Measurements from ENCODE around the gene TRIM71. TPM values are rescaled to one million over a fixed set of nuclear protein-coding genes. Genes with fewer than 3 reads are reported as not detected.

TRIM71 gene
- total RNA-seq, 1 experiment from 2014 or later: 376 TPM

GRCh38 chr3:32842531-32842931 lies 24.7 kb downstream of the TRIM71 start:
- Histone ChIP-seq H2BK120ac (ENCODE audit: low read depth, low read length, poor library complexity, severe bottlenecking) (no peak overlapping the region), H3K4ac (ENCODE audit: low read depth, low read length) (no peak overlapping the region), H4K5ac (ENCODE audit: insufficient read length, low read depth, low read length) (no peak overlapping the region), H3K79me2 (ENCODE audit: insufficient read depth, low read length) (peaks cover 83% of the 10 kb centered on the region), H3K14ac (ENCODE audit: insufficient read depth, low read length) (no peak overlapping the region), H4K20me1 (ENCODE audit: control insufficient read depth, insufficient read depth, insufficient read length) (no peaks in the 10 kb centered on the region), H3T11ph (ENCODE audit: low read length) (no peak overlapping the region), H3K27ac (ENCODE audit: insufficient read length, low read depth, low read length) (peak overlapping the region; percentile 78), H3K23ac (ENCODE audit: insufficient read length, low read depth, low read length) (no peak overlapping the region), H4K91ac (ENCODE audit: insufficient read length, low read depth, low read length) (no peak overlapping the region), H3K4me1 (ENCODE audit: insufficient read depth, low read length) (peaks cover 46% of the 10 kb centered on the region), H3K4me2 (ENCODE audit: insufficient read depth, insufficient read length, low read length) (peak overlapping the region; percentile 74), H2BK20ac (ENCODE audit: low read depth, low read length, poor library complexity, severe bottlenecking) (no peak overlapping the region), H2BK12ac (ENCODE audit: insufficient read length, low read depth, low read length) (no peak overlapping the region), H2AFZ (ENCODE audit: low read length) (no peak overlapping the region), H4K8ac (replicated peaks; ENCODE audit: insufficient read length, low read depth, low read length) (no peak overlapping the region), H3K79me1 (ENCODE audit: insufficient read depth, low read depth, low read length, poor library complexity, severe bottlenecking) (no peaks in the 10 kb centered on the region), H3K9me3 (ENCODE audit: control insufficient read depth, low read depth, low read length) (no peaks in the 10 kb centered on the region), H3K27me3 (ENCODE audit: insufficient read depth, low read length) (no peaks in the 10 kb centered on the region), H3K56ac (ENCODE audit: insufficient read length, low read depth, low read length) (no peak overlapping the region), H3K23me2 (ENCODE audit: insufficient read length, low read depth, low read length, poor library complexity, severe bottlenecking) (peaks cover 7% of the 10 kb centered on the region), H2BK15ac (ENCODE audit: low read depth, low read length) (no peak overlapping the region), H3K9ac (ENCODE audit: extremely low read depth, insufficient read length, low read length) (no peak overlapping the region), H3K18ac (ENCODE audit: insufficient read length, low read depth, low read length) (no peak overlapping the region), H2AK5ac (ENCODE audit: insufficient read length, low read length) (no peak overlapping the region), H2BK5ac (ENCODE audit: insufficient read length, low read length) (no peak overlapping the region)
- Mint-ChIP-seq H3K9me3 (no peaks in the 10 kb centered on the region), H3K4me3 (peak overlapping the region; percentile 45 to 76), H3K27me3 (ENCODE audit: low read depth) (no peaks in the 10 kb centered on the region; the same call in 1 of the 2 replicates), H3K27ac (peak overlapping the region; percentile 82 to 99 (median 99)), H3K36me3 (ENCODE audit: insufficient read depth in 1 of 3, low read depth in 3 of 3) (peaks cover 7 to 18% (median 17%) of the 10 kb centered on the region in 3 experiments; a peak in 6 of 7 replicates), H3K4me1 (peaks cover 87 to 93% of the 10 kb centered on the region in 2 experiments)
- WGBS (ENCODE audit: extremely low coverage, insufficient read length, low lambda C conversion rate): no CpG with 5 or more reads among the region's 3 CpGs
- DNase-seq: no peak
- TF ChIP-seq CTCF (conservative IDR thresholded peaks at IDR 0.05): no peak
